ENCODE results near the gene C1orf141. TPM values are rescaled to one million over a fixed set of nuclear protein-coding genes. Genes with fewer than 3 reads are reported as not detected.
"Not testable (repeated sequence)": the region's sequence is repeated elsewhere in the genome, so short reads cannot be mapped to it uniquely, and the experiment has no call there.

C1orf141 gene
- total RNA-seq, 1 experiment from 2014 or later: not detected

DNA sequence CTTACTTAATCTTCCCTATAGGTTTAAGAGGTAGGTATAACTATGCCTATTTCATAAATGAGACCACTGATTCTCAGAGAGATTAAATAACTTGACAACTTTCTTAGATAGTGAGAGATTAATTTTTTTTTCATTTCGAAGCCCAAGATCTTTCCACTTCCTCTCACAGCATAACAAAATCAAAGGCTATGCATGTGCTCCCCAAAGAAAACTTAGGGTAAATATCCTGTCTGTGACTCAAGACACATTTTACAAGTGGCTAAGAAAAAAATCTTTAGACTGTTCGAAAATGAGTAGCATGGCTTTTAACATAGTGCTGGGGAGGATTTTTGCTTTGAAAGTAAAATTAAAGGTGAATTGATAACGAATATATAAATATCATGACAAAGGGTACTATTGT is 8.2 kb upstream of the C1orf141 start:
- no peak for DNase-seq (ENCODE audit: low read depth)

DNA sequence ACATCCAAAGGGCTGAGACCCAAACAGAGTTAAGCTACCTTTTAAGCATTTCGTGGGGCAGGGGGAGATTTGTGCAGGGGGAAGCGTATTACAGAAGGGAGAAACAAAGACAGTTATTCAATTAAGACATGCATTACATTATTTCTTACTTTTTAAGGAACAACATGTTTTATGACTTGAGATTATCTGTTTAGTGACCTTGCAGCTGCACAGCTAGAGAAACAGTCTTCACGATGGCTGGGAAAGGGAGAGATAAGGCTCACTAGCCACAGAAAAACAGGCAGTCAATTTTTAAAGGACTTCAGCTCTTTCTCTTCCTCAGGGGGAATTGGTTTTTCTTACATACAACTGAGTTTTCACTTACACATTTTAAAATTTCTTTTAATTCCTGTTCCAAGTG is 7.1 kb upstream of the C1orf141 start:
- not testable (repeated sequence) for DNase-seq (ENCODE audit: low read depth)

- no peak for DNase-seq (ENCODE audit: low read depth)
Observed at GRCh38 chr1:67140460-67140859, 5.7 kb upstream of the C1orf141 start.

DNA sequence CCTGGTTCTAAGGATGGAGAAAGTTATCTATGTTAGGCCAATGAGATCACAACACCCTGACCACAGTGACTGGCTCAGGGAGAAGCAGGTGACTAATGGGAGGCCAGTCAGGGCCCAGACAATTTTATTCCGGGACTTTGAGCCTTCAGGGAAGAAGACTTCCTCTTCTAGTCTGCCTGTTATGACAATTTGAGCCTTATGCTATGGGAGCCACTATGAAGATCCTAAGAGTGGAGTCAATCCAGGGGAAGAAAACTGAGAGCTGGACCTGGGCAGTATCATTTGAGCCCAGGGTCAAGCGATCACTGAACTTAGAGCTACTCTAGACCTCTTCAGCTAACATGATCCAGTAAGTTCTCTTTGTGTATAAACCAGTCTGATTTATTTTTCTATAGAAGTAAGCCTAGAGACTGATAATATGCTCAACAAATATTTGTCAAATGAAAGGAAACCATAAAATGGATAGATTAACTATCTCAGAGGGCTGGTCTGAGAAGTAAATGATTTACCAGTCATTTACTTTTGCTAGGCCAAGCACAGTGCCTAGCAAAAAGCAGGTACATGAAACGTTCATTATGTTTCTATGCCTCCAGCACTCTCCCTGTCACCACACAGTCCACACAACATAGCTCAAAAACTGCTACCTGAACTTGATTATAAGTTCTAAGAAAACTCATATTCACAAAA is 4.2 kb upstream of the C1orf141 start:
- no peak for DNase-seq (ENCODE audit: low read depth)

DNA sequence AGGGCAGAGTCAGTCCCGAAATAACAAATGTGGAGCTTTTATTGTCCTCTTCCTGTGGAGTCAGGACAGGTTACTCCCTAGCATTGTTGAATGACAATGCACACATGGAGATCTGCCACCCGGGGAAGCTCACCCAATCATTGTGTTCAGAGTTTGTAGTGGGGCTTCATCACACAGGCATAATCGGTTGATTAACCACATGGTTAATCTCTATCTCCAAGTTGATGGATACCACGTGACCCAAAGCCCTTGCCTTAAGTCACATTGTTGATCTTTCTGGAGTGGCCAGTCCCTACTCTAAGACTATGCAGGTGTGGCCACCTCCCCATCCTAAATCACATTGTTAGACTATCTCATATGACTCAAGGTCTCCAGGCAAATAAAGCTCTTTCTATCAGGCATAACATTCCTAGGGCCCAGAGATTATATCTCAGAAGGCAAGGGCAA is 2.6 kb upstream of the C1orf141 start:
- no peak for DNase-seq (ENCODE audit: low read depth)

DNA sequence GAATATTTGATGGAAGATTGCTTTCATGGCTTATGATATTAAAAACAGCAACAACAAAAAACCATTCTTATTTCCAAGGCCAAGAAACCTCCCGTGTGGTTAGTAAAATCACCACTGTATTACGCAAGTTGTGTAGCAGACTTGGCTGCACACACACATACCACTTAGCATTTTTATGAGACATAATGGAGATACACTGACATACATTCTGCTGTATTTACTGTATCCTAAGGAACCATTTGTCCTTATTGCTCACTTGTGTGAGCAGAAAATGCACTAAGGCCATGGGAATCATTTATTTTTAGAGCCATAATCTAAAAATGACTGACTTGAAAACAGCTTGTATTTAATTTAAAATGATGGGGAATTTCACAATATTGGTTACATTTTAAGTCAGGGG is 584 bp upstream of the C1orf141 start:
- DNase-seq (ENCODE audit: low read depth): peak; percentile 7

GRCh38 chr1:67133177-67133576 is 1.6 kb downstream of the C1orf141 start:
- DNase-seq (ENCODE audit: low read depth): no peak

DNA sequence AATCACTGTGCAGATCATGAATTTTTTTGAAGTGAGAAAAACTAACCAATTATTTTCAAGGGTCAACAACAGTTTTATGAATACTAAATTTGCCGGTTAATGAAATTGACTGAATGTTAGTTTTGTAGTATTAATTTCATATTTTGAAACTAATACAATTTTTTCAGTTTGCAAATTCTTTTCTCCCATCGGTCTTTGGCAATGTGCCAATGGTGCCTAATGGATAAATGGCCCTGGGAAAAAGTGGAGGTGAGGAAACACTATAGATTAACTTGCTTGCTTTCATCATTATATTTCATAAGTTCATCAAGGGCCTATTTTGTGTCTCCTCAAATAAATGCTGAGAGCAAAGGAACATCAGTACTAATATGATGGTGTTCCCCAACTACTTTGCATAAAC is 4.1 kb downstream of the C1orf141 start:
- DNase-seq (ENCODE audit: low read depth): no peak

DNA sequence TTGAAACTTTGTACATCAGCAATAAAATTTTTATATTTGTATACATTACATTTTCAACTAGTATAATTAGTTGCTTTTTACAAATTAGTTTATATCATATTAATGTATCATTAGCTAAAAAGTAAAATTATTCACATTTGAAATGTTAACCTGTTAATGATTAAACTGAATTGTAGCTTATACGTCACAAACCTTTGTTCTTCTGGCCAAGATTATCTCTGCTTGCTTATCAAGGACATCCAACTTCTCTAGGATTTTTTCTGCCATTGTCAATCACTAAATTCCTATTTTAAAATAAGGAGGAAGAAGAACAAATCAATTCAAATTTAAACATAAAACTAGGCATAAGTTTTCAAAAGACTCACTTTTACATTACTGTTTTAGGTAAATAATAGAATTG is 7.8 kb downstream of the C1orf141 start:
- no peak for DNase-seq (ENCODE audit: low read depth)

DNA sequence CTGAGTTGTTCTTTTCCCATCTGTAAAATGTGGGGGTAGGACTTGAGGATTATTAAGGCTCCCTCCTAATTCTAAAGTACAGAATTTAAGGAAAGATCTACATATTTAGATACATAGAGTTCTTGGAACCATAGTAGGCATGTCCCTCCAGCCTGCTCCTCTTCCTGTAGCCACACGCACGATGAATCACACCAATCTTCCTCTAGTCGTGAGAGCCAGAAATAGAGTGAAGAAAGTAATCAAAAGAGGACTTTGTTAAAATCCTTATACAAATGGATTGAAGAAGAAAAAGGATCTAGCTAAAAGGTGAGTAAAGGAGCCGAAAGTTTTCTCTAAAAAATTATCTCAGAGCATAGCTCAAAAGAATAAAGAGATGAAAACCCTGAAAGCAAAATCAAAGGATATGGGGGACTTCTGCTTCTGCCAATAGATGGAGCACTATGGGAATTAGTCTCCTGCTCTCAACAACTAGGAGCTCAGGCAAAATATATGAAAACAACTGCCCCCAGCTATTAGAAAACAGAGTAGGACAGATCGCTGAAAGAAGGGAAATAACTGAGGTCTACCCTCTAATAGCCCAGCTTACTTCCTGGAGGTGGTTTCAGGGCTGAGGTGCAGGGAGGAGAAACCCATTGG is 8.5 kb downstream of the C1orf141 start:
- peak; percentile 50 for DNase-seq (ENCODE audit: low read depth)

DNA sequence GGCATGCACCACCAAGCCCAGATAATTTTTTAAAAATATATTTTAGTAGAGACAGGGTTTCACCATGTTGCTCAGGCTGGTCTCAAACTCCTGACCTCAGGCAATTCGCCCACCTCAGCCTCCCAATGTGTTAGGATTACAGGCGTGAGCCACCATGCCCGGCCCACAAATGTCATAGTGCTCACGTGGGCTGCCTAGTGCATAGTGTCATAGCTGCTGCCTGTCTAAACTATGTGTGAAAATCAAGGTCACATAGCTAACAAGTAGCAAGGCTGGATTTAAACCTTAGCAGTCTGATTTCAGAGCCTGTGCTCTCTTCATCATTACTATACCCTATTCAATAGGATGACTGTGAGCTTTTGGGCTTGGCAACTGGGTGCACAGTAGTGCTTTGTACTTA is 10.3 kb downstream of the C1orf141 start:
- DNase-seq (ENCODE audit: low read depth): peak; percentile 6

DNA sequence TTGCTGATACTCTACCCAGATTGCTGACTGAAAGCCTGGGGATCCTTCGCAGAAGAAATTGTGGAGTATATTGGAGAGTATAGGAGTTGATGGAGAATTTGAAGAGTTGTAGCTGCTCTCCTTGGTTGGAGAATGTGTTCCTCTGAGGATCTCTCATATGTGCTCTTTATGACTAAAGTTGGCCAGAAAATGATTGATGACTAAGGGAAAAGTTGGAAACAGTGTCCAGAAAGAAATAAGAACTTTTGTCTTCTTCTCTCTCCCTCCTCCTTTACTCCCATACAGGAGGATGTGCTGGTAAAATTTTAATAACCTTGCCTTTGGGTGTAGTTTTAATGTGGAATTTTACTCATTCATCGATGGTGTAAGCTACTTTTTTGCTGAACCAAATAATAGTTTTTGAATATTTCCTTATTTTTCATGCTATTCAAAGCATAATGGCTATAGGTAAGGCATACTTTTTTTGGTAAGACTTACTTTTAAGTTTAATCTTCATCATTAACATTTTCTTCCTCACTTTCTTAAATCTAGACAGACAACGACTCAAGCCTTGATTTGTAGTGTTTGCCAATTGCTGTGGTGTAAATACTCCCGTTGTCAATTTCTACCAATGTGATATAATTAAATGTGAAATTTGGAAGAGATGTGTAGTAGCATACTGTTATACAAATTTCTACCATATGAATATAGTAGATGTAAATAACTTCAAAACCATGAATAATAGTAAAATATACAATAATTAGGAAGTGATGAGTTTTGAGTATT is 13.7 kb downstream of the C1orf141 start:
- no peak for DNase-seq (ENCODE audit: low read depth)

GRCh38 chr1:67118646-67119045 is 16.1 kb downstream of the C1orf141 start:
- DNase-seq (ENCODE audit: low read depth): no peak

GRCh38 chr1:67118191-67118590 is 16.6 kb downstream of the C1orf141 start:
- DNase-seq (ENCODE audit: low read depth): peak; percentile 9

DNA sequence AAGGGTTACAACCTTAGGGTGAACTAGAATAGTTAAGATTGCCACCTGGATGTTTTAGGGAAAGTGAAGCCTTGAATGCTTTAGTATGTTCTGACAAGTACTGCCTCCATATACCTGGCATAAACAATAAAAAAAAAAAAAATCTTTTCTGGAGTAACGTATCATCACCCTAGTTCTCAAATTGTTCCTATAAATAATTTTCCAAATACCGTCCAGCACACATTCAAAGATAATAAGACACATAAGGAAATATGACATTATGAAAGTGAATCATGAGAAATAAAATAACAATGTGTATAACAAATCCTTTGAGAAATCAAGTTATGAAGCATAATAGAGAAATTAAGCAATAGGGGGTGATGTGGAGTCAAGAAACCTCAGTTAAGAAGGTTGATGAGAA is 20.6 kb downstream of the C1orf141 start:
- no peak for DNase-seq (ENCODE audit: low read depth)

GRCh38 chr1:67110352-67110751 is 24.4 kb downstream of the C1orf141 start:
- DNase-seq (ENCODE audit: low read depth): no peak

GRCh38 chr1:67105508-67105907 is 29.3 kb downstream of the C1orf141 start:
- no peak for DNase-seq (ENCODE audit: low read depth)

- no peak for DNase-seq (ENCODE audit: low read depth)
Observed at GRCh38 chr1:67103548-67103947, 31.2 kb downstream of the C1orf141 start.

- DNase-seq (ENCODE audit: low read depth): no peak
Observed at GRCh38 chr1:67100833-67101232, 33.9 kb downstream of the C1orf141 start.

DNA sequence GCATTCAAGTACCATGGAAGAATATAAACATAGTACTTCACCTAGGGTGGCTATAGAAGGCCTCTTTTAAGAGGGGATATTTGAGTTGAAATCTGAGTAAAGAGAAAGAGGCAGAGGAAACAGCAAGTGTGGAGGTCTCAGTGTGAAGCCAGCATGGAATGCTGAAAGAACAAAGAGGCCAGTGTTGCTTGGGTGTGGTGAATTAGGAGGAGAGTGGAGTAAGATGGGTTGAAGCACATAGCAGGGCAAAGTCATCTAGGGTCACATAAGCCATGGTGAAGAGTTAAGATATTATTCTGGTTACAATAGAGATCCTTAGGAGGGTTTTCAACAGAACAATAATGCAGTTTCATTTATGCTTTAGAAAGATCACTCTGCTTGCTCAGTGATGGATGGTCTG is 37.5 kb downstream of the C1orf141 start:
- peak; percentile 29 for DNase-seq (ENCODE audit: low read depth)

- no peak for DNase-seq (ENCODE audit: low read depth)
Observed at GRCh38 chr1:67094191-67094590, 40.6 kb downstream of the C1orf141 start.

DNA sequence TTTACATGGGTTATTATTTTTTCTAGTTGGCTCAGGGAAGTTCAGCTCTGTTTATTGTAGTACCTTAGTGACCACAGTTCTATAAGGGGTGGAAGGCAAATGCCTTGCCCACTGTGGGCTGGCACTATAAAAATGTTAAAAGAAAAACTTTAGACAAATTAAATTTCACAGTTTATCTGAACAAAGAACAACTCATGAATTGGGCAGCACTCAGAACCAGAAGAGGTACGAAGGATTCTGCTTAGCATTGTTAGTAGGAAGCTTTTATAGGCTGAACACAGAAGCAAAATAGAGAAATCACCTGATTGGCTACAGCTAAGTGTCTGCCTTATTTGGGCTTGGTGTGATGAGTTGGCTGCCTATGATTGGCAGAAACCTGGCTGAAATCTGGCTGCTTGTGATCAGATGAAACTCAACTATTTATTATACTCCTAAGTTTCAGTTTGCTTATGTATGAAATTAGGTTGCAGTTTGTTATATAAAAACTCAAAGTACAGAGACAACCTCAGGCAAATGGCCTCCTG is 45.0 kb downstream of the C1orf141 start:
- DNase-seq (ENCODE audit: low read depth): no peak

- DNase-seq (ENCODE audit: low read depth): no peak
Observed at GRCh38 chr1:67088440-67088839, 46.3 kb downstream of the C1orf141 start.
